Measurements from ENCODE around the gene RTEL1.

Gene RTEL1

DNA sequence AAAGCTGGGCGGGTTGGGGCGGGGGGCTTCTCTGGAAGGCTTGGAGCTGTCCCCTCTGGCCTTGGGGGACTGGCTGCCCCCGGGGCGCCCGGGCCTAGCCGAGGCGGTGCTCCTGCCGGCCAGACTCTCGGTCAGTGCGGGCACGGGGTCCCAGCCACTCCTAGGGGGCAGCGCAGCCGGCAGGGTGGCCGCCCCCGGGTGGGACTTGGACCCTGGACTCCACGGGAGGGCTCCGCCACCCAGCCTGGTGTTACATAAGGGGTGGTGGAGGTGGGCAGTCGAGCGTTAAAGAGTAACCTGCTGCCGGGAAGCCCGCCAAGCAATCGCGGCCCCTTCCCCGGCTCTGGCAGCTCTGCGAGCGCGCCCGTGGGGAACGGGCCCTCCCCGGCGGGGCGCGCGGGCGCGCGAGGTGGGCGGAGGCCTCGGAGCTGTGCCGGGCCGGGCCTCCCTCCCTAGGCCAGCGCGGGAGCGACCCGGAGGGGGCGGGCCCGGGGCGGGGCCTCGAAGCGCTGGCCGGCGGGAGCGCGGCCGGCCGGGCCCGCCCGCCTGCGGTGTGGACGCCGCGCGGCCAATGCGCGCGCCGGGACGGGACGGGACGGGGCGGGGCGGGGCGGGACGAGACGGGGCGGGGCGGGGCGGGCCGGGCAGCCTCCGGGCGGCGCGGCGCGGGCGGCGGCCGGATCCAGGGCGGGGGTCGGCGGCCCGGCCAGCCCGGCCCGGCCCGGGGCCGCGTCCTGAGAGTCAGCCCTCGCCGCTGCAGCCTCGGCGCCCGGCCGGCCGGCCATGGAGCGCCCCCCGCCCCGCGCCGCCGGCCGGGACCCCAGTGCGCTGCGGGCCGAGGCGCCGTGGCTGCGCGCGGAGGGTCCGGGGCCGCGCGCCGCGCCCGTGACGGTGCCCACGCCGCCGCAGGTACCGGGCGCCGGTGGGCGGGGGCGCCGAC, 81.3 kb downstream of the RTEL1 start, which contains the start of gene SLC2A4RG:
Gene SLC2A4RG (plus strand): TSS at position 647 of the 940 bp plus-strand sequence. CDS start 137 bp downstream, at position 784.
- peak; percentile 93 to 99 for DNase-seq (ENCODE audit: low read depth in 1 of 2, low spot score in 1 of 2)
- in situ Hi-C loops (cut with HindIII; ENCODE audit: low pct_unique_long_range_greater_than_20kb, low sequenced_read_pairs): no loop called here
- TF ChIP-seq JUND (IDR thresholded peaks at IDR 0.05; ENCODE audit: low read depth): no peak

DNA sequence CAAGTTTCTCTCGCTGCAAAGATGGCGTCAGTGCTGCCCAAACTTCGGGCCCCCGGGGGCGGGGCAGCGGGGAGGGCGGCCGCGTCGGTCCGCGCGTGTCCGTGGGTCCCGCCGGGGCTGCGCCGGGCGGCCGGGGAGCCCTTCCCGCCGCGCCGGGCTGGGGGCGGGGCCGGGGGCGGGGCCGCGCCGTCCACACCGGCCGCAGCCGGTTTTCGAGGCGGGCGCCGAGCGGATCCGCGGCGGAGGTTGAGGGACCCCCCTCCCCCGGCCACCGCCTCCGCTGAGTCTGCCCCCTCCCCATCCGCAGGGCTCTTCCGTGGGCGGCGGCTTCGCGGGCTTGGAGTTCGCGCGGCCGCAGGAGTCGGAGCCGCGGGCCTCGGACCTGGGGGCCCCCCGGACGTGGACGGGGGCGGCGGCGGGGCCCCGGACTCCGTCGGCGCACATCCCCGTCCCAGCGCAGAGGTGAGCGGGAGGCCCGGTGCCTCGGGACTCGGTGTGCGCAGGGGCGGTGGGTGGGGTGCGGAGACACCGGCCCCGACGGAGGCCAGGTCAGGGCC, 82.0 kb downstream of the RTEL1 start:
- DNase-seq (ENCODE audit: low read depth in 1 of 2, low spot score in 1 of 2): peak; percentile 75 to 81
- no peak for TF ChIP-seq JUND (IDR thresholded peaks at IDR 0.05; ENCODE audit: low read depth)
- in situ Hi-C loops (cut with HindIII; ENCODE audit: low pct_unique_long_range_greater_than_20kb, low sequenced_read_pairs): no loop called here

DNA sequence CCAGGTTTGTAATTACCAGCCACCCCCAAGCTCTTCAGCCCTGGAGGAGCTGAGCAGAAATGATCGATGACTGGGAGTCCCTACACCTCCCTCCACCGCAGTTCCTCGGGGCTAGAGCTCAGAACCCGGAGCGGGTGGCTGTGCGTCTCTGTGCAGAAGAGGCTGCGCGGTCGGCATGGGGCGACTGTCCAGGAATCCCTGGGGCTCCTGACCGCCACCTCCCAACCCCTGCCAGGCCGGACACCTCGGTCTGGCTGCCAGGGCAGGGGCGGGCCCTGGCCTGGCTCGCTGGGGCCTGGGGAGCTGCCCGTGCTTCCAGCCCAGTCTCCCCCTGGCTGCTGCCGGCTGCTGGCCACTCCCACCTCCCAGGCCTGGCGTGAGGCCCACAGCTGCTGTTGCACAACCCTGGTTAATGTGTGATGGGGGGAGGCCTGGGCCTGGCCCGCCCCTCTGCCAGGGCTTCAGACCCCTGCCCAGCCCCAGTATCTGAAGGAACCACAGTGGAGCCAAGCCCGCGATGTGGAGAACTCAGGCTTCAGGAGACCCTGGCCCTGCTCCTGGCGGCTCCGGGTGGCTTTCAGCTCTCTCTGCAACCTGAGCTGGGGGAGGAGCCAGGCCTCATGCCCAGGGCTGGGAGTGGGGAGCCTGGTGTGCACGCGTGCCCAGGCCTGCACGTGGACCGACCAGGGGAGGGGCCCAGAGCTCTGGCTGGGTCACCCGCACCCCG, 82.7 kb downstream of the RTEL1 start:
- TF ChIP-seq JUND (IDR thresholded peaks at IDR 0.05; ENCODE audit: low read depth): no peak
- in situ Hi-C loops (cut with HindIII; ENCODE audit: low pct_unique_long_range_greater_than_20kb, low sequenced_read_pairs): no loop called here
- peak; percentile 96 to 99 for DNase-seq (ENCODE audit: low read depth in 1 of 2, low spot score in 1 of 2)

DNA sequence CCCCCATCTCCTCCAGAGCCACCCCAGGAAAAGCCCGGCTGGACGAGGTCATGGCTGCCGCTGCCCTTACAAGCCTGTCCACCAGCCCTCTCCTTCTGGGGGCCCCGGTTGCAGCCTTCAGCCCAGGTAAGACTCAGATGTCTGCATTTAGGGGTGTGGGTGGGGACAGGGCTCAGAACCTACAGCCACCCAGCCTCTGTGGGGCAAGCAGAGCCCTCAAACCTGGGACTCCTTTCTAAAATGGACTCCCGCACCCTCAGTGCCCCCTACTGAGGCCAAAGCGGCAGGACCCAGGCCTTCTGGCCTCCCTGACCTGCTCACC, 83.2 kb downstream of the RTEL1 start:
- DNase-seq (ENCODE audit: low read depth in 1 of 2, low spot score in 1 of 2): no peak
- in situ Hi-C loops (cut with HindIII; ENCODE audit: low pct_unique_long_range_greater_than_20kb, low sequenced_read_pairs): no loop called here

DNA sequence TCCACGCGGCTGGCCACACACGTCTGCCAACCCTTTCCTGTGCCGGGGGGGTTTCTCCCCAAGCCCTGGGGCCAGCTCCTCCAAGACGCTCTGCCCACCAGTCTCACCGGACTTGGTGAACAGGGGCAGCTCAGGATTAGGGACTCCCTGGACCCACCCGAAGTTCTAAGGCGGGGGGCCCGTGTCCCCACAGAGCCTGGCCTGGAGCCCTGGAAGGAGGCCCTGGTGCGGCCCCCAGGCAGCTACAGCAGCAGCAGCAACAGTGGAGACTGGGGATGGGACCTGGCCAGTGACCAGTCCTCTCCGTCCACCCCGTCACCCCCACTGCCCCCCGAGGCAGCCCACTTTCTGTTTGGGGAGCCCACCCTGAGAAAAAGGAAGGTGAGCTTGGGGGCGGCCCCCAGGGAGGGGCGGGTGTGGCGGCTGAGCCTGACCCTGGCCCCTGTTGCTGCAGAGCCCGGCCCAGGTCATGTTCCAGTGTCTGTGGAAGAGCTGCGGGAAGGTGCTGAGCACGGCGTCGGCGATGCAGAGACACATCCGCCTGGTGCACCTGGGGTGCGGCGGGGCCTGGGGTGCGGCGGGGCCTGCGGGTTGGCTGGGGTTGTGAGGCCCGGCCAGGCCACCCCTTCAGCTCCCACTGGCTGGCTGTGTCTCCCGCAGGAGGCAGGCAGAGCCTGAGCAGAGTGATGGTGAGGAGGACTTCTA, 83.7 kb downstream of the RTEL1 start:
- TF ChIP-seq JUND (IDR thresholded peaks at IDR 0.05; ENCODE audit: low read depth): no peak
- in situ Hi-C loops (cut with HindIII; ENCODE audit: low pct_unique_long_range_greater_than_20kb, low sequenced_read_pairs): no loop called here
- no peak for DNase-seq (ENCODE audit: low read depth in 1 of 2, low spot score in 1 of 2)

More for the DNA sequence above, 83.2 kb downstream of the RTEL1 start:
- no peak for TF ChIP-seq JUND (IDR thresholded peaks at IDR 0.05; ENCODE audit: low read depth)

DNA sequence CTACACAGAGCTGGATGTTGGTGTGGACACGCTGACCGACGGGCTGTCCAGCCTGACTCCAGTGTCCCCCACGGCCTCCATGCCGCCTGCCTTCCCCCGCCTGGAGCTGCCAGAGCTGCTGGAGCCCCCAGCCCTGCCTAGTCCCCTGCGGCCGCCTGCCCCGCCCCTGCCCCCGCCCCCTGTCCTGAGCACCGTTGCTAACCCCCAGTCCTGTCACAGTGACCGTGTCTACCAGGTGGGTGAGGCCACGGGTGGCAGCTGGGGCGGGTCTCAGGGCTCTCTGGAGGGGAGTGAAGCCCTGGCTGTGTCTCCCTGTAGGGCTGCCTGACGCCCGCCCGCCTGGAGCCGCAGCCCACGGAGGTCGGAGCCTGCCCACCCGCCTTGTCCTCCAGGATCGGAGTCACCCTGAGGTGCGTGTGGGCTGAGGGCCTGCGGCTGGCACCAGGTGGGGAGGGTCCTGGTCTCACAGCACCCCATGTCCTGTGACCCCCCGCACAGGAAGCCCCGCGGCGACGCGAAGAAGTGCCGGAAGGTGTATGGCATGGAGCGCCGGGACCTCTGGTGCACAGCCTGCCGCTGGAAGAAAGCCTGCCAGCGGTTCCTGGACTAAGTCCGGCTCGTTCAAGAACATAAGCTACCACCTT, 84.4 kb downstream of the RTEL1 start:
- in situ Hi-C loops (cut with HindIII; ENCODE audit: low pct_unique_long_range_greater_than_20kb, low sequenced_read_pairs): no loop called here
- no peak for TF ChIP-seq JUND (IDR thresholded peaks at IDR 0.05; ENCODE audit: low read depth)

DNA sequence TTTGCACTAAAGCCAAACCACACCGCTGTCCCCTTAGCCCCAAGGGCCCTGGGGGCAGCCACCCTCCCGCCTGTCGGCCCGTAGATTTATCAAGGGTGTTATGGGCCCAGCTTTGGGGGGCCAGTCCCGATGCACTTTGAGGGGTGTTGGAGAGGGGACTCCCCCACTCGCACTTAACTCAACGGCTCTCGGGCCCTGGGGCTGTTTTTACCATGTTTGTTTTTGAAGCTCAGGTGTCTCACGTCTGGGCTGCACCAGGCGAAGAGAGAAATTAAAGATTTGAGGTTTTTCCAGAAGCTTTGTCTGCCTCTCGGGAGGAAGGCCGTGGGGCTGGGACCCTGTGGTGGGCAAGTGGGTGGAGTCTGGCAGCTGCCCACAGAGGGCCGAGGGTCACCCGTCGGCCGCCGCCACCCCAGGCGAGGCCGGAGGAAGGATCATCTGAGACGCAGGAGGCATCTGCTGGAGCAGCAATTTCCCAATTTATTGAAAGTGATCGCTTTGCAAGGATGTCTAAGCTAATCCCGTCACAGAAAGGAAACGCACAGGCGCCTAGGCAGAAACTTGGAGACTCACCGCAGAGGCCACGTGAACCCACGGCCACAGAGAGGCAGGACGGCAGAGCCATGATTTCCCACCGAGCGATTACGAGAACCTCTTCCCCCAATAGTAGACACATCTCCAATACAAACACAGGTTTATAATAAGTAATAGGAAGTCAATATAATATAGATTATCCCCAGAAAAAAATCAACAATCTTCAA, 85.3 kb downstream of the RTEL1 start:
- peak in 1 of 2 experiments; percentile 9 for DNase-seq (ENCODE audit: low read depth in 1 of 2, low spot score in 1 of 2)

More for the DNA sequence above, 84.4 kb downstream of the RTEL1 start:
- DNase-seq (ENCODE audit: low read depth in 1 of 2, low spot score in 1 of 2): no peak

DNA sequence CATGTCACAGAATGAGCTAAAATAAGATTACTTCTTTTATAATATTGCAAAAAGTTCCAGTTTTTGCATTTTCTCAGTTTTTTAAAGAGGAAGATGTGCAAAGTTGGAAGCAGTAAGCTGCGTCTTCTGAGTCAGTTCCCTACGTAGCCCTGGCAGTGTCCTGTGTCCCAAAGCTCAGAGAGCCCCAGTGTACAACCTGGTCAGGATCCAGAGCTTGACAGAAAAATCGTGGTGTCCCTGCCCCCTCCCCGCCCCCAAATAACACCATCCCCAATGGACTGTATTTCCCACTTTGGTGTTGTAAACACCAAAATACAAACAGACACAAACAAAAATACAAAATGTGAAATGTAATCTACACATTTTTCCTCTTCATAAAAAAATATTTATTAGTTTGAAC, 86.0 kb downstream of the RTEL1 start:
- DNase-seq (ENCODE audit: low read depth in 1 of 2, low spot score in 1 of 2): no peak
- TF ChIP-seq JUND (IDR thresholded peaks at IDR 0.05; ENCODE audit: low read depth): no peak
- in situ Hi-C loops (cut with HindIII; ENCODE audit: low pct_unique_long_range_greater_than_20kb, low sequenced_read_pairs): no loop called here

More for the DNA sequence above, 85.3 kb downstream of the RTEL1 start:
- in situ Hi-C loops (cut with HindIII; ENCODE audit: low pct_unique_long_range_greater_than_20kb, low sequenced_read_pairs): no loop called here
- no peak for TF ChIP-seq JUND (IDR thresholded peaks at IDR 0.05; ENCODE audit: low read depth)

DNA sequence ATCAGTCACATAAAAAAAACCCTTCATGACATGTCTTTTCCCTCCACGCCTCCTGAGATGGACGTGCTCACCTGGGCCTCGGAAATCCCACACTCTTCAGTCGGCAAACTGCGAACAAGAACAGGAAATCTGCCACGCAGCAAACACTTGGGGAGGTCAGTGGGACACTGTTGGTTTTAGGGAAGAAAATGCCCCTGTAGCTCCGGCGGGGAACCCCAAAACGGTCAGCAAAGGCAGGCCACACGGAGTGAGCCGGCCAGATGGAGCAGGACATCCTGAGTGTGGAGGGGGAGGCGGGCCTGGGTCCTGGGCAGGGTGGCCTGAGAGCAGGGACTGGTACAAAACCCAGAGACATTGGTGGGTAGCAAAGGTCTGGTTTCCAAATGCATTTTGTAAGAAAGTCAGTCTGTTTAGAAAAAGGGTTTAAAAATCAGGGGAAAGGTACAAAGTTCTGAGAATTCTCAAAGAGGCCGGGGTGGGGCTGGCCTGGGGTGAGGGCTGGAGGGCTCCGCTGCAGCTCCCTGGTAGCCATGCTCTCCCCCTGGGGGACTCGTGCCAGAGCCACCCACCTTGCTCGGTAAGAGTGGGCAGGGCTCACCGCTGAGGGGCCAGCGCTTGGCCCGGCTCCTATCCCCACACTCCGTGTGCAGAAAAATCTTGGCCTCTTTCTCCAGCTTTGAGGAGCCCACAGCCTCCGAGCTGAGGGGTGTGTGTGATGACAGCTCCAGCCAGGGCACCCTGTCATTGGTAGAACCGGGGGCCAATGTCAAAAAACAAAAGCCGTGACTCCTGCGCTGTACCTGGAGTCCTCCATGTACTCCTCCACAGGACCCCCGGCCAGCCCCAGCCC, 86.7 kb downstream of the RTEL1 start:
- DNase-seq (ENCODE audit: low read depth in 1 of 2, low spot score in 1 of 2): peak in 1 of 2 experiments; percentile 23
- TF ChIP-seq JUND (IDR thresholded peaks at IDR 0.05; ENCODE audit: low read depth): no peak
- in situ Hi-C loops (cut with HindIII; ENCODE audit: low pct_unique_long_range_greater_than_20kb, low sequenced_read_pairs): no loop called here

DNA sequence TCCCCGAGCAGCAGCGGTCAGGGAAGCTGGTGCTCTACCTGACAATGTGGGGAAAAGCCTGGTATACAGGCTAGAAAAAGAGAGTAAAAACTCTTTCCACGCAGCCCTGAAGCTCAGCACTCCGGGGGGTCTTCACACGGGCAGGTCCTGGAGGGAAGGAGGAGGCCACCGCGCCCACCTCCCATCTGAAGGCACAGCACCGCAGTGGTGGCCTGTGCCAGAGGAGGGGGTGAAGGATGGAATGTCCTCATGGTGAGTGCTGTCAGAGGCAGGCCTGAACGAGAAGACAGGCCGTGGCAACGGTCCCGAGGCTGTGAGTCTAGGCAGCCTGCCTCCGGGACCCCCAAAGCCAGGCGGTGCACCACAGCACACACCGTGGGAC, 87.3 kb downstream of the RTEL1 start:
- in situ Hi-C loops (cut with HindIII; ENCODE audit: low pct_unique_long_range_greater_than_20kb, low sequenced_read_pairs): no loop called here
- TF ChIP-seq JUND (IDR thresholded peaks at IDR 0.05; ENCODE audit: low read depth): no peak
- DNase-seq (ENCODE audit: low read depth in 1 of 2, low spot score in 1 of 2): peak in 1 of 2 experiments; percentile 27

All from T47D (cell line).